OCI-LY1 (cell line): ENCODE measurements around the gene GOSR2.

ENCODE experiments used
- EZH2 ChIP-seq: fragments of 200-600 bp; sonication (generic), shearing (Covaris generic); IDR thresholded peaks from 2 replicates; pipeline ENCODE4 v1.8.0; 2017; ENCODE audit warnings: borderline replicate concordance, mixed run types, mild to moderate bottlenecking, antibody characterized with exemption, low read length, moderate library complexity, mixed read lengths
- TF ChIP-seq, protein P1 (sequence below): fragments of 200-600 bp; sonication (generic), shearing (Covaris generic); IDR thresholded peaks from 2 replicates; pipeline ENCODE4 v1.5.1; 2017; ENCODE audit warnings: mild to moderate bottlenecking, antibody characterized with exemption, low read length, moderate library complexity, mixed read lengths

DNA sequence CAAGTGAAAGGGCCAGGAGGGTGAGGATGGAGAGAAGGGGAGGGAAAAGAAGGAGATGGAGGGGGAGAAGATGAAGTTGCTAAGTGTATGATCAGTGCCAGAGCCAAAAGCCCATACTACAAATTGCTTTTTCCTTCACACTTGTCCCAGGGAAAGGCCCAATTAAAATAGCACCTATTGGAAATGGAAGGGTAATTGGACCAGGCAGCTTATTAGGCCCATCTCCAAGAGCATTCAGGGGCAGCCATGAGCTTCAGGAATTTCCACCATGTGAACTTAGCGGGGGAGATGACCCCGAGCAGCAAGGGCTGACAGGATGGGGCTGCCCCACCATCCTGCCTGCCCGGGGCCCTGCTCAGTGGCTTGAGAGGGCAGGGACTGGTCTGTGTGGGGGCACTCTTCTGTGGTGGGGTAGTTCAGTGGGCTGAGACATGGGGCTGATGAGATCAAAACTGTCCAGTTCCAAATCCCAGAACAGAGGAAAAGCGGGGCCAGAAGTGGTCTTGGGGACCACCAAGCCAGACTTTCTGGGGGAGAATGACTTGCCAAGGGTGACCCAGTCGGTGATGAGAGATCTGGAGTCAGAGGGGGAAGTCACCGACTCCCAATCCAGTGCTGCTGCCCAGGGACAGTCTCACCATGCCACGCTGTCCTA, 27.5 kb downstream of the GOSR2 start:
- TF ChIP-seq, protein P1, sequence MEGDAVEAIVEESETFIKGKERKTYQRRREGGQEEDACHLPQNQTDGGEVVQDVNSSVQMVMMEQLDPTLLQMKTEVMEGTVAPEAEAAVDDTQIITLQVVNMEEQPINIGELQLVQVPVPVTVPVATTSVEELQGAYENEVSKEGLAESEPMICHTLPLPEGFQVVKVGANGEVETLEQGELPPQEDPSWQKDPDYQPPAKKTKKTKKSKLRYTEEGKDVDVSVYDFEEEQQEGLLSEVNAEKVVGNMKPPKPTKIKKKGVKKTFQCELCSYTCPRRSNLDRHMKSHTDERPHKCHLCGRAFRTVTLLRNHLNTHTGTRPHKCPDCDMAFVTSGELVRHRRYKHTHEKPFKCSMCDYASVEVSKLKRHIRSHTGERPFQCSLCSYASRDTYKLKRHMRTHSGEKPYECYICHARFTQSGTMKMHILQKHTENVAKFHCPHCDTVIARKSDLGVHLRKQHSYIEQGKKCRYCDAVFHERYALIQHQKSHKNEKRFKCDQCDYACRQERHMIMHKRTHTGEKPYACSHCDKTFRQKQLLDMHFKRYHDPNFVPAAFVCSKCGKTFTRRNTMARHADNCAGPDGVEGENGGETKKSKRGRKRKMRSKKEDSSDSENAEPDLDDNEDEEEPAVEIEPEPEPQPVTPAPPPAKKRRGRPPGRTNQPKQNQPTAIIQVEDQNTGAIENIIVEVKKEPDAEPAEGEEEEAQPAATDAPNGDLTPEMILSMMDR = no peak
- TF ChIP-seq EZH2 = no peak
